Neural cell (in vitro differentiated cells): ENCODE measurements around the gene ST3GAL4. TPM values are rescaled to one million over a fixed set of nuclear protein-coding genes. Genes with fewer than 3 reads are reported as not detected.
"Not testable (repeated sequence)": the region's sequence is repeated elsewhere in the genome, so short reads cannot be mapped to it uniquely, and the experiment has no call there.

ENCODE experiments used
- H2AFZ ChIP-seq: fragments of 200-600, 300-800 bp; sonication (generic), shearing (Covaris generic); 2 replicates; pipeline ENCODE4 v1.6.0; 2014; ENCODE audit warnings: low read depth, mild to moderate bottlenecking, antibody characterized with exemption, low read length, moderate library complexity
- H3F3A ChIP-seq: fragments of 200-600 bp; shearing (Covaris generic); 2 replicates; pipeline ENCODE4 v1.6.1; 2016; ENCODE audit warnings: mild to moderate bottlenecking, moderate library complexity, mixed read lengths, antibody characterized with exemption, low read length; ENCODE audit not compliant: insufficient read depth, poor library complexity, severe bottlenecking
- H3K27ac ChIP-seq: fragments of 200-600, 300-800 bp; sonication (generic), shearing (Covaris generic); 2 replicates; pipeline ENCODE4 v1.5.1; 2014; ENCODE audit warnings: mild to moderate bottlenecking, low read length, moderate library complexity
- H3K27me3 ChIP-seq: fragments of 300-800, 200-600 bp; sonication (generic), shearing (Covaris generic); 2 replicates; pipeline ENCODE4 v1.6.0; 2014; ENCODE audit warnings: mild to moderate bottlenecking, low read depth, low read length, moderate library complexity; ENCODE audit not compliant: insufficient read depth
- H3K36me3 ChIP-seq: fragments of 300-800, 200-600 bp; sonication (generic), shearing (Covaris generic); 2 replicates; pipeline ENCODE4 v1.5.1; 2014; ENCODE audit warnings: mild to moderate bottlenecking, antibody characterized with exemption, low read length, moderate library complexity; ENCODE audit not compliant: insufficient read depth
- H3K4me2 ChIP-seq: fragments of 300-800, 200-600 bp; sonication (generic), shearing (Covaris generic); 2 replicates; pipeline ENCODE4 v1.6.0; 2014; ENCODE audit warnings: mild to moderate bottlenecking, low read length
- H3K4me3 ChIP-seq: fragments of 300-800, 200-600 bp; sonication (generic), shearing (Covaris generic); 2 replicates; pipeline ENCODE4 v1.5.1; 2014; ENCODE audit warnings: mild to moderate bottlenecking, low read length, moderate library complexity
- H3K79me2 ChIP-seq: fragments of 200-600 bp; shearing (Covaris generic); replicated peaks from 2 replicates; pipeline ENCODE4 v1.6.0; 2014; ENCODE audit warnings: mild to moderate bottlenecking, low read length, moderate library complexity; ENCODE audit not compliant: insufficient read depth
- H3K9ac ChIP-seq: fragments of 300-800, 200-600 bp; sonication (generic), shearing (Covaris generic); 2 replicates; pipeline ENCODE4 v1.6.1; 2016; ENCODE audit warnings: mild to moderate bottlenecking, low read length, mixed read lengths
- H3K9me2 ChIP-seq: fragments of 200-600 bp; shearing (Covaris generic); 2 replicates; pipeline ENCODE4 v1.6.1; 2016; ENCODE audit warnings: mild to moderate bottlenecking, low read length, mixed read lengths; ENCODE audit not compliant: insufficient read depth
- H3K9me3 ChIP-seq: fragments of 200-600, 300-800 bp; sonication (generic), shearing (Covaris generic); 2 replicates; pipeline ENCODE4 v1.6.1; 2016; ENCODE audit warnings: mild to moderate bottlenecking, mixed run types, low read length, moderate library complexity, mixed read lengths
- H4K20me1 ChIP-seq: fragments of 200-600 bp; shearing (Covaris generic); 2 replicates; pipeline ENCODE4 v1.6.1; 2016; ENCODE audit warnings: mild to moderate bottlenecking, mixed run types; ENCODE audit not compliant: insufficient read depth
- EZH2 ChIP-seq: fragments of 200-600, 300-800 bp; shearing (Covaris generic), sonication (generic); IDR thresholded peaks from 2 replicates; pipeline ENCODE4 v1.6.1; 2014; ENCODE audit warnings: antibody characterized with exemption, low read length, borderline replicate concordance, mild to moderate bottlenecking; ENCODE audit not compliant: insufficient read depth, poor library complexity, severe bottlenecking
- MXI1 ChIP-seq: fragments of 450-650 bp; conservative IDR thresholded peaks from 2 replicates; pipeline ENCODE4 v1.6.1; 2014; ENCODE audit warnings: antibody characterized with exemption, mild to moderate bottlenecking; ENCODE audit not compliant: poor library complexity, severe bottlenecking
- POLR2AphosphoS5 ChIP-seq: IDR thresholded peaks from 2 replicates; pipeline ENCODE4 v1.6.1; 2012
- RAD21 ChIP-seq: fragments of 450-650 bp; conservative IDR thresholded peaks from 2 replicates; pipeline ENCODE4 v1.6.1; 2014; ENCODE audit warnings: antibody characterized with exemption, mild to moderate bottlenecking, moderate library complexity
- SMC3 ChIP-seq: fragments of 450-650 bp; conservative IDR thresholded peaks from 2 replicates; pipeline ENCODE4 v1.6.1; 2014; ENCODE audit warnings: antibody characterized with exemption, mild to moderate bottlenecking, moderate library complexity; ENCODE audit not compliant: poor library complexity
- TAF1 ChIP-seq: IDR thresholded peaks from 2 replicates; pipeline ENCODE4 v1.6.1; 2012; ENCODE audit warnings: low read depth
- polyA plus RNA-seq: library from polyadenylated mRNA; depleted of rRNA; stranded (reverse); fragments of >200 nt; gene quantifications from 2 replicates; pipeline ENCODE4 v1.2.3, GENCODE V29; 2014
- TF ChIP-seq, protein P1 (sequence below): fragments of 450-650 bp; IDR thresholded peaks from 2 replicates; pipeline ENCODE4 v1.5.1; 2014; ENCODE audit warnings: antibody characterized with exemption, mild to moderate bottlenecking, moderate library complexity; ENCODE audit not compliant: poor library complexity, severe bottlenecking

The ST3GAL4 gene
- polyA plus RNA-seq, 1 donor from 2014 or later, result 46.1 TPM

GRCh38 chr11:126370016-126370415 is 14.5 kb downstream of the ST3GAL4 start:
- Histone ChIP-seq H3K9me3 (no peaks in the 10 kb centered on the region), H2AFZ (no peak overlapping the region), H3K9me2 (no peaks in the 10 kb centered on the region), H3K27me3 (no peaks in the 10 kb centered on the region), H3K27ac (no peak overlapping the region), H3K36me3 (no peaks in the 10 kb centered on the region), H3K79me2 (no peaks in the 10 kb centered on the region), H3K9ac (no peak overlapping the region), H3K4me3 (no peak overlapping the region), H3K4me2 (no peak overlapping the region), H3F3A (no peaks in the 10 kb centered on the region), H4K20me1 (no peaks in the 10 kb centered on the region)
- TF ChIP-seq EZH2 (no peak), SMC3 (no peak), POLR2AphosphoS5 (no peak), TAF1 (no peak), MXI1 (no peak), RAD21 (no peak)
- TF ChIP-seq, protein P1, sequence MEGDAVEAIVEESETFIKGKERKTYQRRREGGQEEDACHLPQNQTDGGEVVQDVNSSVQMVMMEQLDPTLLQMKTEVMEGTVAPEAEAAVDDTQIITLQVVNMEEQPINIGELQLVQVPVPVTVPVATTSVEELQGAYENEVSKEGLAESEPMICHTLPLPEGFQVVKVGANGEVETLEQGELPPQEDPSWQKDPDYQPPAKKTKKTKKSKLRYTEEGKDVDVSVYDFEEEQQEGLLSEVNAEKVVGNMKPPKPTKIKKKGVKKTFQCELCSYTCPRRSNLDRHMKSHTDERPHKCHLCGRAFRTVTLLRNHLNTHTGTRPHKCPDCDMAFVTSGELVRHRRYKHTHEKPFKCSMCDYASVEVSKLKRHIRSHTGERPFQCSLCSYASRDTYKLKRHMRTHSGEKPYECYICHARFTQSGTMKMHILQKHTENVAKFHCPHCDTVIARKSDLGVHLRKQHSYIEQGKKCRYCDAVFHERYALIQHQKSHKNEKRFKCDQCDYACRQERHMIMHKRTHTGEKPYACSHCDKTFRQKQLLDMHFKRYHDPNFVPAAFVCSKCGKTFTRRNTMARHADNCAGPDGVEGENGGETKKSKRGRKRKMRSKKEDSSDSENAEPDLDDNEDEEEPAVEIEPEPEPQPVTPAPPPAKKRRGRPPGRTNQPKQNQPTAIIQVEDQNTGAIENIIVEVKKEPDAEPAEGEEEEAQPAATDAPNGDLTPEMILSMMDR, result no peak

GRCh38 chr11:126371595-126371994 is 16.1 kb downstream of the ST3GAL4 start:
- no peak overlapping the region for H3K9ac ChIP-seq
- no peaks in the 10 kb centered on the region for H3K36me3 ChIP-seq
- no peak overlapping the region for H3K4me2 ChIP-seq
- no peaks in the 10 kb centered on the region for H3K9me2 ChIP-seq
- H3F3A ChIP-seq, result no peaks in the 10 kb centered on the region
- H3K4me3 ChIP-seq, result no peak overlapping the region
- H3K27ac ChIP-seq, result no peak overlapping the region
- no peak overlapping the region for H2AFZ ChIP-seq
- no peaks in the 10 kb centered on the region for H3K79me2 ChIP-seq
- H3K27me3 ChIP-seq, result no peaks in the 10 kb centered on the region
- TF ChIP-seq EZH2, result no peak
- H3K9me3 ChIP-seq, result no peaks in the 10 kb centered on the region
- H4K20me1 ChIP-seq, result no peaks in the 10 kb centered on the region

DNA sequence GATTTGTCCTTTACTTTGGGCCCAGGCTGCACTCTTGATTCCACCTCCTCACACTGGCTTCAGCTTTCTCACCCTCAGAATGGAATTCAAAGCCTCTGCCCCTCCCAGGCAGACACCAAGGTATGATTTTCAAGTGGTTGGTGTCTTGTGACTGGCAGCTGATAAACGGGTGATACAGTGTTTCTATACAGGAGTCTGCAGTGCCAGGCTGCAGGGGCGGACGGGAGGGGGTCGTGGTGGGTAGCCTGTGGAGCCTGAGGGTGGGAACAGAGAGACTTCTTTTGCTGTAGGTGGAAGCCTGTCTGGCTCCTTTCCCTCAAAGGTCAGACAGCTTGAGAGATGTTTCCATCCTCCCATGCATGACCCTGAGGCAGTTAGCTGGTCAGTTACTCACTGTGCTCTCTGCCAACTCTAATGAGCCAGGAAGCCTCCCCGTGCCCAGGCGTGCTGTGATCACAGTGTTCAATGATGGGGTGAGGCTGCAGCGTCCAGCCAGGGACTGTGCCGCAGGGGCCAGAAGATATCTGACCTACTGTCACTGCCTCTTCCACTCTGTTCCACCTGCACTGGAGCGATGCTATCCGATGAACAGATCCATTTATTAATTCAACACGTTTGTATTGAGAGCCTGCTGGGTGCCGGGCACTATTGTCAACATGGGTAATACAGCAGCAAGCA is 18.0 kb downstream of the ST3GAL4 start:
- H3K4me2 ChIP-seq, H3K79me2 ChIP-seq, H3F3A ChIP-seq, H3K36me3 ChIP-seq, H3K27me3 ChIP-seq, H4K20me1 ChIP-seq, H3K9me3 ChIP-seq, H3K27ac ChIP-seq, H3K9ac ChIP-seq, H3K9me2 ChIP-seq, H3K4me3 ChIP-seq, H2AFZ ChIP-seq: not testable (repeated sequence)

DNA sequence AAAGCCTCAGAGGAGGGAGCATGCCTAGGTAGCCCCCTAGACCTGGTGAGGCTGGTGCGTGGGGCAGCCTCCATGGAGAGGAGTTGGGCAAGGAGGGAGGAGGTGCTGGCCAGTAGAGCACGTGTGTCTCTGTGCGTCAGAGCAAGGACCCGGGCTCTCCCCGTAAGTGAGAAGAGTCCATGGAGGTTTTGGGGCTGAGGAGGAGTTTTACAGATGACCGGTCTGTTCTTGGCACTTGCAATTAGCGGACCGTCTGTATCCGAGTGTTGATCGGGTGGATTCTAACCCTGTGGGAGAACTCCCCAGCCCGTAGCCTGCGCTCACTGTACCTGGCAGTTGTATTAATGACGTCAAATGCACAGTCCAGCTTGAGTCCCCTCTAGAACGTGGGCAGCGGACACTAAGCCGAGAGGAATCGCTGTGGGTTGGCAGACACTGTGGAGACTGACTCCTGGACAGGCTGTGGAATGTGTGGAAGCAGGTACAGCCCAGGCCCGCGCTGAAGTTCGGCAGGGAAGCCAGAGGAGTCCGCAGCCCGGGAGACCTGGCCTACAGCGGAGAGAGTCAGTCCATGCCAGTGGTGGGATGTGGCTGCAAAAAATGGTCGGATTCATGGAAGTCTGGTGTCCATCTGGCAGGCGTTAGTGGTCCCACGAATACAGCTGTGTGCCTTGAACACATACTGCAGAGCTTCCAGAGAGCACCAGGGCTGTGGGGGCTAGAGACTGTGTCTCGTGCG is 19.2 kb downstream of the ST3GAL4 start:
- H3F3A ChIP-seq, H3K9me3 ChIP-seq, H3K9me2 ChIP-seq, H3K4me3 ChIP-seq, H3K27ac ChIP-seq, H3K9ac ChIP-seq, H2AFZ ChIP-seq, H4K20me1 ChIP-seq, H3K36me3 ChIP-seq, H3K79me2 ChIP-seq, H3K27me3 ChIP-seq, H3K4me2 ChIP-seq: not testable (repeated sequence)
